Panc1 (cell line): ENCODE results near the gene EED. TPM values are rescaled to one million over a fixed set of nuclear protein-coding genes. Genes with fewer than 3 reads are reported as not detected.

Experiments
- ATAC-seq: fragments of 200-7000 bp; cut with Tn5 transposase; 2 replicates; pipeline ENCODE4 v1.9.1; 2020; ENCODE audit warnings: mild to moderate bottlenecking, moderate library complexity
- BruUV-seq: library from RNA; stranded (reverse); fragments of 400-500 nt; replicated peaks from 2 replicates; lab custom pipeline; 2021; lab: Mats Ljungman, UMichigan
- CTCF ChIA-PET: fragments of 300-600 bp; sonication (Branson Sonifier 250); formaldehyde crosslinking; loops from one replicate; lab custom pipeline; 2022; ENCODE audit warnings: antibody characterized with exemption; lab: Charles Lee
- POLR2A ChIA-PET: fragments of 300-600 bp; sonication (Branson Sonifier 250); formaldehyde crosslinking; loops from one replicate; lab custom pipeline; 2022; ENCODE audit warnings: antibody characterized with exemption; lab: Charles Lee
- DNase-seq: peaks from one replicate; pipeline ENCODE4 v3.0.0-alpha.2; 2010; ENCODE audit warnings: low read depth, low spot score
- H3K27ac ChIP-seq: 2 replicates; pipeline ENCODE4 v1.5.1; 2011; ENCODE audit warnings: mild to moderate bottlenecking, low read length, inconsistent platforms
- H3K27me3 ChIP-seq: fragments of 200-500 bp; sonication (Bioruptor generic); 2 replicates; pipeline ENCODE4 v1.6.0; 2014; ENCODE audit warnings: low read length, inconsistent platforms; ENCODE audit not compliant: control insufficient read depth, insufficient read depth
- H3K36me3 ChIP-seq: fragments of 200-500 bp; sonication (Bioruptor generic); 2 replicates; pipeline ENCODE4 v1.5.1; 2014; ENCODE audit warnings: inconsistent platforms, mild to moderate bottlenecking, low read length, moderate library complexity; ENCODE audit not compliant: control insufficient read depth, insufficient read depth
- H3K4me1 ChIP-seq: 2 replicates; pipeline ENCODE4 v1.5.1; 2011; ENCODE audit warnings: inconsistent platforms, mild to moderate bottlenecking, low read length, moderate library complexity; ENCODE audit not compliant: control insufficient read depth, insufficient read depth
- H3K4me3 ChIP-seq, 2 experiments: 2 replicates each; pipeline ENCODE4 v1.5.1; 2011 to 2012; ENCODE audit warnings: low read depth in 2 of 2, low read length in 2 of 2, mild to moderate bottlenecking in 2 of 2, inconsistent platforms in 1 of 2, moderate library complexity in 1 of 2
- H3K9me3 ChIP-seq: fragments of 200-500 bp; sonication (Bioruptor generic); 2 replicates; pipeline ENCODE4 v1.5.1; 2014; ENCODE audit warnings: low read depth, mild to moderate bottlenecking, inconsistent platforms, low read length, moderate library complexity; ENCODE audit not compliant: control insufficient read depth, insufficient read depth
- POLR2AphosphoS5 ChIP-seq: IDR thresholded peaks from 2 replicates; pipeline ENCODE4 v1.6.1; 2012; ENCODE audit warnings: mild to moderate bottlenecking, low read depth, low read length, moderate library complexity
- SIN3A ChIP-seq: IDR thresholded peaks from 2 replicates; pipeline ENCODE4 v1.6.1; 2012; ENCODE audit warnings: low read depth, mild to moderate bottlenecking, low read length, moderate library complexity, borderline replicate concordance; ENCODE audit not compliant: insufficient read depth
- TCF7L2 ChIP-seq: IDR thresholded peaks from 2 replicates; pipeline ENCODE4 v1.6.1; 2011; ENCODE audit warnings: mild to moderate bottlenecking, low read depth, low read length, inconsistent platforms
- in situ Hi-C: cut with HindIII; loops from 2 replicates; pipeline ENCODE4 v1.10.0; 2016; ENCODE audit warnings: low sequenced_read_pairs, low pct_unique_long_range_greater_than_20kb
- intact Hi-C: fragments of 100-400 bp; cut with micrococcal nuclease; formaldehyde crosslinking; loops from one replicate; pipeline ENCODE4 v1.10.0; 2022; ENCODE audit not compliant: unreplicated experiment
- total RNA-seq: library from RNA; stranded (reverse); gene quantifications from one replicate; pipeline ENCODE4 v1.2.1, GENCODE V29; 2021; ENCODE audit not compliant: unreplicated experiment
- TF ChIP-seq, protein P1 (sequence below), 2 experiments: IDR thresholded peaks; 2 replicates each; pipeline ENCODE4 v1.6.1; 2011 to 2012; ENCODE audit warnings: low read depth in 2 of 2, control low read depth in 1 of 2, low read length in 1 of 2, mild to moderate bottlenecking in 1 of 2, moderate library complexity in 1 of 2; ENCODE audit not compliant: insufficient read depth in 1 of 2
- TF ChIP-seq, protein P2 (sequence below): fragments of 450-650 bp; IDR thresholded peaks from 2 replicates; pipeline ENCODE4 v1.5.1; 2017; ENCODE audit warnings: mild to moderate bottlenecking

Gene EED
- total RNA-seq, 1 experiment from 2014 or later = 29.0 TPM

DNA sequence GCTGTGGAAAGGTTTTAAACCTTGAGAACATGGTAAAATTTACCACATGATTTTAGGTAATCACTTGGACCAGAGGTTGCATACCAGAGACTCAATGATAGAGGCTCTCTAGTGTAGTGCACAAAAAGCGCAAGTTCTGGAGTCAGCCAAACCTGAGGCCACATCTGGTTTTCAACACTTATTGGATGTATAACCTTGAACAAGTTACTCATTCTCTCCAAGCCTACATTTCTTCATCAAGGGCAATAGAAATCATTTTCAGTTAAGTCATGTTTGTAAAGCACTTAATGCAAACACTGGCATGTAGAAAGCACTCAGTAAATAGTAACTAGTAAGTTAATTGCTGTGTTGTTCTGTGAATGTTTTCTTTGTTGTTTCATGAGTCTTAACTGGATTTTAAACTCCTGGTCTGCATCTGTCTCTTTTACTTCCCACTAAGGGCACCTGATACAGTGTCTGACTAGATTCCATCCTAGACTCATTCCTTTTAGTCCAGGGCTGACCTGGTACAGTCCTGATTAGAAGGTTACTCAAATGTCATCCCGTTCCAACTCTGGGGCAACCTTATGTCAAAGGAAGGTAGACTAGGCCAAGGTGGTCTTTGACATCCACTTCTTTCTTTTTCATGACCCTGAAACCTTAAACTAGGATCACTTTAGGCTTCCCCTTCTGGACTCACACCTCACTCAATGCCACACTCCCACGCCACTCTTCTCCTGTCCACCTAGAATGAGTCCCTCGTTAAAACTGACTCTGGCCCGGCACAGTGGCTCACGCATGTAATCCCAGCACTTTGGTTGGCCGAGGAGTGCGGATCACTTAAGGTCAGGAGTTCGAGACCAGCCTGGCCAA, 34.5 kb upstream of the EED start:
- no peak for DNase-seq
- no peaks in the 10 kb centered on the region for H3K27me3 ChIP-seq
- CTCF ChIA-PET = interaction anchor here (0.5 kb wide), 1 partner anchor 134 kb away, joined by 4 read pairs; no protein-coding TSS in a partner anchor
- no peaks in the 10 kb centered on the region for H3K4me1 ChIP-seq
- H3K4me3 ChIP-seq = no peak overlapping the region
- no peak overlapping the region for H3K27ac ChIP-seq
- intact Hi-C loops (no loop called here), in situ Hi-C loops (no loop called here)
- H3K9me3 ChIP-seq = no peaks in the 10 kb centered on the region
- no TSS peak for BruUV-seq
- peak; percentile 52 for ATAC-seq
- POLR2A ChIA-PET = no interaction called here
- H3K36me3 ChIP-seq = no peaks in the 10 kb centered on the region
- no peak for TF ChIP-seq POLR2AphosphoS5
- TF ChIP-seq, protein P1, sequence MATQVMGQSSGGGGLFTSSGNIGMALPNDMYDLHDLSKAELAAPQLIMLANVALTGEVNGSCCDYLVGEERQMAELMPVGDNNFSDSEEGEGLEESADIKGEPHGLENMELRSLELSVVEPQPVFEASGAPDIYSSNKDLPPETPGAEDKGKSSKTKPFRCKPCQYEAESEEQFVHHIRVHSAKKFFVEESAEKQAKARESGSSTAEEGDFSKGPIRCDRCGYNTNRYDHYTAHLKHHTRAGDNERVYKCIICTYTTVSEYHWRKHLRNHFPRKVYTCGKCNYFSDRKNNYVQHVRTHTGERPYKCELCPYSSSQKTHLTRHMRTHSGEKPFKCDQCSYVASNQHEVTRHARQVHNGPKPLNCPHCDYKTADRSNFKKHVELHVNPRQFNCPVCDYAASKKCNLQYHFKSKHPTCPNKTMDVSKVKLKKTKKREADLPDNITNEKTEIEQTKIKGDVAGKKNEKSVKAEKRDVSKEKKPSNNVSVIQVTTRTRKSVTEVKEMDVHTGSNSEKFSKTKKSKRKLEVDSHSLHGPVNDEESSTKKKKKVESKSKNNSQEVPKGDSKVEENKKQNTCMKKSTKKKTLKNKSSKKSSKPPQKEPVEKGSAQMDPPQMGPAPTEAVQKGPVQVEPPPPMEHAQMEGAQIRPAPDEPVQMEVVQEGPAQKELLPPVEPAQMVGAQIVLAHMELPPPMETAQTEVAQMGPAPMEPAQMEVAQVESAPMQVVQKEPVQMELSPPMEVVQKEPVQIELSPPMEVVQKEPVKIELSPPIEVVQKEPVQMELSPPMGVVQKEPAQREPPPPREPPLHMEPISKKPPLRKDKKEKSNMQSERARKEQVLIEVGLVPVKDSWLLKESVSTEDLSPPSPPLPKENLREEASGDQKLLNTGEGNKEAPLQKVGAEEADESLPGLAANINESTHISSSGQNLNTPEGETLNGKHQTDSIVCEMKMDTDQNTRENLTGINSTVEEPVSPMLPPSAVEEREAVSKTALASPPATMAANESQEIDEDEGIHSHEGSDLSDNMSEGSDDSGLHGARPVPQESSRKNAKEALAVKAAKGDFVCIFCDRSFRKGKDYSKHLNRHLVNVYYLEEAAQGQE (IDR thresholded peaks at IDR 0.05; ENCODE audit: insufficient read depth in 1 of 2, low read depth in 2 of 2, low read length in 1 of 2) = no peak

DNA sequence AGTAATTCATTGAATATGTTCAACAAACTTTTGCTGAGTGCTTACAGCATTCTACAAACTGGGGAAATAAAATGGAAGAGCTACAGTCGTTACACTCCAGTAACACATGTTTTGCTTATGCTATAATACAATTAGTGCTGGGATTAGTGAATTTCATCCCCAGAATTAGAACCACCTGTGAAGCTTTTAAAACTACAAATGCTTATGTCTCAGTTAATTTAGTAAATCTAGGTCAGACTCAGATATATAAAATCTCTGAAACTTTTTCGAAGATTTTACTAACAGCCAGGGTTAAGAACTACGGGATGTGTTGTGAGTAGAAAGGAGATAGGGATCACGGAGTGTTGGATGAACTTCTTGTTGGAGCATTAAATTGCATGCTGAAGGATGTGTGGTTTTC, 33.7 kb upstream of the EED start:
- no peak for ATAC-seq
- Histone ChIP-seq H3K4me1 (no peaks in the 10 kb centered on the region), H3K36me3 (no peaks in the 10 kb centered on the region), H3K4me3 (no peak overlapping the region), H3K27me3 (no peaks in the 10 kb centered on the region), H3K9me3 (no peaks in the 10 kb centered on the region), H3K27ac (no peak overlapping the region)
- TF ChIP-seq SIN3A (no peak), POLR2AphosphoS5 (no peak), TCF7L2 (no peak)
- TF ChIP-seq, protein P2, sequence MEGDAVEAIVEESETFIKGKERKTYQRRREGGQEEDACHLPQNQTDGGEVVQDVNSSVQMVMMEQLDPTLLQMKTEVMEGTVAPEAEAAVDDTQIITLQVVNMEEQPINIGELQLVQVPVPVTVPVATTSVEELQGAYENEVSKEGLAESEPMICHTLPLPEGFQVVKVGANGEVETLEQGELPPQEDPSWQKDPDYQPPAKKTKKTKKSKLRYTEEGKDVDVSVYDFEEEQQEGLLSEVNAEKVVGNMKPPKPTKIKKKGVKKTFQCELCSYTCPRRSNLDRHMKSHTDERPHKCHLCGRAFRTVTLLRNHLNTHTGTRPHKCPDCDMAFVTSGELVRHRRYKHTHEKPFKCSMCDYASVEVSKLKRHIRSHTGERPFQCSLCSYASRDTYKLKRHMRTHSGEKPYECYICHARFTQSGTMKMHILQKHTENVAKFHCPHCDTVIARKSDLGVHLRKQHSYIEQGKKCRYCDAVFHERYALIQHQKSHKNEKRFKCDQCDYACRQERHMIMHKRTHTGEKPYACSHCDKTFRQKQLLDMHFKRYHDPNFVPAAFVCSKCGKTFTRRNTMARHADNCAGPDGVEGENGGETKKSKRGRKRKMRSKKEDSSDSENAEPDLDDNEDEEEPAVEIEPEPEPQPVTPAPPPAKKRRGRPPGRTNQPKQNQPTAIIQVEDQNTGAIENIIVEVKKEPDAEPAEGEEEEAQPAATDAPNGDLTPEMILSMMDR = no peak
- TF ChIP-seq, protein P1 (IDR thresholded peaks at IDR 0.05; ENCODE audit: insufficient read depth in 1 of 2, low read depth in 2 of 2, low read length in 1 of 2) = no peak
- ChIA-PET CTCF (interaction anchor here (0.5 to 0.7 kb wide), 3 partner anchors 38 to 167 kb away, joined by 4 to 8 read pairs (median 6); no protein-coding TSS in a partner anchor), POLR2A (no interaction called here)
- intact Hi-C loops (no loop called here), in situ Hi-C loops (no loop called here)
- DNase-seq = no peak
- BruUV-seq = no TSS peak
